ENCODE results near the gene SOX5. TPM values are rescaled to one million over a fixed set of nuclear protein-coding genes. Genes with fewer than 3 reads are reported as not detected.

Gene SOX5
- total RNA-seq, 1 experiment from 2014 or later: 3.1 TPM

DNA sequence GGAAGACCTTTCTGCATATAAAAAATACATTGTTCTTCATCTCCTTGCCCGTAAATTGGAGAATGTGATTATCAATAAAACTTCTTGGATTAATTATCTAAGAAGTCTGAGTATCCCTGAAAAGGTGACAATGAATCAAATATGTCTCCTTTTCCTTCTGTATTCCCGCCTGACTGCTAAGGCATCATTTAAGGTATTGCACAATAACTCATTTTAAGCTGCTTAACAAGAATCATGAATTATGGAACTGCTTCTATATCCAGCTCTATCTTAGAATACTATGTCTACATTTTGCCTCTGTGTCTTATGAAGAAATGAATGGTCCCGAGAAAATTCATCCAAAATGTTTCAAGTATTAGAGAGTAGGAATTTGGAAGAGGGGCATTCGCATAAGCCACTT, 294.4 kb downstream of the SOX5 start:
- Histone ChIP-seq H3K4me1 (ENCODE audit: insufficient read depth, low read length) (no peaks in the 10 kb centered on the region), H3K23ac (ENCODE audit: insufficient read length, low read depth, low read length) (no peak overlapping the region), H3K23me2 (ENCODE audit: insufficient read length, low read depth, low read length, poor library complexity, severe bottlenecking) (no peaks in the 10 kb centered on the region), H2BK20ac (ENCODE audit: low read depth, low read length, poor library complexity, severe bottlenecking) (no peak overlapping the region), H4K20me1 (ENCODE audit: control insufficient read depth, insufficient read depth, insufficient read length) (no peaks in the 10 kb centered on the region), H3K79me1 (ENCODE audit: insufficient read depth, low read depth, low read length, poor library complexity, severe bottlenecking) (no peaks in the 10 kb centered on the region), H2BK15ac (ENCODE audit: low read depth, low read length) (no peak overlapping the region), H3K9me3 (ENCODE audit: control insufficient read depth, low read depth, low read length) (no peaks in the 10 kb centered on the region), H3T11ph (ENCODE audit: low read length) (no peak overlapping the region), H3K56ac (ENCODE audit: insufficient read length, low read depth, low read length) (no peak overlapping the region), H3K9ac (ENCODE audit: extremely low read depth, insufficient read length, low read length) (no peak overlapping the region), H2AK5ac (ENCODE audit: insufficient read length, low read length) (no peak overlapping the region), H3K18ac (ENCODE audit: insufficient read length, low read depth, low read length) (no peak overlapping the region), H2AFZ (ENCODE audit: low read length) (no peak overlapping the region), H4K91ac (ENCODE audit: insufficient read length, low read depth, low read length) (no peak overlapping the region), H2BK5ac (ENCODE audit: insufficient read length, low read length) (no peak overlapping the region), H2BK12ac (ENCODE audit: insufficient read length, low read depth, low read length) (no peak overlapping the region), H3K4ac (ENCODE audit: low read depth, low read length) (no peak overlapping the region), H4K8ac (replicated peaks; ENCODE audit: insufficient read length, low read depth, low read length) (no peak overlapping the region), H3K27me3 (ENCODE audit: insufficient read depth, low read length) (no peaks in the 10 kb centered on the region), H3K27ac (ENCODE audit: insufficient read length, low read depth, low read length) (no peak overlapping the region), H3K14ac (ENCODE audit: insufficient read depth, low read length) (no peak overlapping the region), H3K4me2 (ENCODE audit: insufficient read depth, insufficient read length, low read length) (no peak overlapping the region), H3K79me2 (ENCODE audit: insufficient read depth, low read length) (no peaks in the 10 kb centered on the region), H2BK120ac (ENCODE audit: low read depth, low read length, poor library complexity, severe bottlenecking) (no peak overlapping the region), H4K5ac (ENCODE audit: insufficient read length, low read depth, low read length) (no peak overlapping the region)
- Mint-ChIP-seq H3K9me3 (no peaks in the 10 kb centered on the region), H3K36me3 (ENCODE audit: insufficient read depth in 1 of 3, low read depth in 3 of 3) (no peaks in the 10 kb centered on the region), H3K4me3 (no peak overlapping the region), H3K27ac (no peak overlapping the region), H3K4me1 (no peaks in the 10 kb centered on the region), H3K27me3 (ENCODE audit: low read depth) (no peaks in the 10 kb centered on the region)
- DNase-seq: no peak
- TF ChIP-seq, protein P1, sequence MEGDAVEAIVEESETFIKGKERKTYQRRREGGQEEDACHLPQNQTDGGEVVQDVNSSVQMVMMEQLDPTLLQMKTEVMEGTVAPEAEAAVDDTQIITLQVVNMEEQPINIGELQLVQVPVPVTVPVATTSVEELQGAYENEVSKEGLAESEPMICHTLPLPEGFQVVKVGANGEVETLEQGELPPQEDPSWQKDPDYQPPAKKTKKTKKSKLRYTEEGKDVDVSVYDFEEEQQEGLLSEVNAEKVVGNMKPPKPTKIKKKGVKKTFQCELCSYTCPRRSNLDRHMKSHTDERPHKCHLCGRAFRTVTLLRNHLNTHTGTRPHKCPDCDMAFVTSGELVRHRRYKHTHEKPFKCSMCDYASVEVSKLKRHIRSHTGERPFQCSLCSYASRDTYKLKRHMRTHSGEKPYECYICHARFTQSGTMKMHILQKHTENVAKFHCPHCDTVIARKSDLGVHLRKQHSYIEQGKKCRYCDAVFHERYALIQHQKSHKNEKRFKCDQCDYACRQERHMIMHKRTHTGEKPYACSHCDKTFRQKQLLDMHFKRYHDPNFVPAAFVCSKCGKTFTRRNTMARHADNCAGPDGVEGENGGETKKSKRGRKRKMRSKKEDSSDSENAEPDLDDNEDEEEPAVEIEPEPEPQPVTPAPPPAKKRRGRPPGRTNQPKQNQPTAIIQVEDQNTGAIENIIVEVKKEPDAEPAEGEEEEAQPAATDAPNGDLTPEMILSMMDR (conservative IDR thresholded peaks at IDR 0.05): no peak
- no CpG with 5 or more reads among the region's 4 CpGs for WGBS (ENCODE audit: extremely low coverage, insufficient read length, low lambda C conversion rate)

Measured in H9 (cell line).